AG04450 (cell line): ENCODE results near the gene DRC7. TPM values are rescaled to one million over a fixed set of nuclear protein-coding genes. Genes with fewer than 3 reads are reported as not detected.

ENCODE experiments used
- CTCF ChIA-PET: fragments of 300-600, 350-600 bp; formaldehyde crosslinking; extraction: SDS; loops from one replicate; lab custom pipeline; 2022; ENCODE audit warnings: antibody characterized with exemption, inconsistent platforms; lab: Charles Lee
- POLR2A ChIA-PET: fragments of 350-600 bp; formaldehyde crosslinking; extraction: SDS; loops from one replicate; lab custom pipeline; 2021; ENCODE audit warnings: antibody characterized with exemption, inconsistent platforms; lab: Yijun Ruan, JAX
- DNase-seq: peaks from one replicate; pipeline ENCODE4 v3.0.0-alpha.2; 2011; ENCODE audit warnings: low read depth, low spot score
- H3K27ac ChIP-seq: one replicate; pipeline ENCODE4 v1.5.1; 2012; ENCODE audit warnings: low read depth, low read length, control low read depth
- H3K27me3 ChIP-seq: one replicate; pipeline ENCODE4 v1.6.0; 2012; ENCODE audit warnings: low read length; ENCODE audit not compliant: control insufficient read depth, insufficient read depth
- H3K4me3 ChIP-seq: 2 replicates; pipeline ENCODE4 v1.5.1; 2011; ENCODE audit warnings: mild to moderate bottlenecking, low read depth, low read length, control low read depth
- H3K9me3 ChIP-seq: 2 replicates; pipeline ENCODE4 v1.5.1; 2012; ENCODE audit warnings: low read length; ENCODE audit not compliant: control insufficient read depth, insufficient read depth
- polyA plus RNA-seq: library from polyadenylated mRNA; depleted of rRNA; stranded (reverse); fragments of >200 nt; gene quantifications from 2 replicates; pipeline ENCODE4 v1.2.3, GENCODE V29; 2011
- TF ChIP-seq, protein P1 (sequence below): IDR thresholded peaks from 2 replicates; pipeline ENCODE4 v1.5.1; 2011; ENCODE audit warnings: low read depth, low read length, control low read depth, inconsistent platforms

Gene DRC7
- polyA plus RNA-seq, 1 experiment: not detected

GRCh38 chr16:57749101-57749692 is 54.6 kb downstream of the DRC7 start:
- TF ChIP-seq, protein P1, sequence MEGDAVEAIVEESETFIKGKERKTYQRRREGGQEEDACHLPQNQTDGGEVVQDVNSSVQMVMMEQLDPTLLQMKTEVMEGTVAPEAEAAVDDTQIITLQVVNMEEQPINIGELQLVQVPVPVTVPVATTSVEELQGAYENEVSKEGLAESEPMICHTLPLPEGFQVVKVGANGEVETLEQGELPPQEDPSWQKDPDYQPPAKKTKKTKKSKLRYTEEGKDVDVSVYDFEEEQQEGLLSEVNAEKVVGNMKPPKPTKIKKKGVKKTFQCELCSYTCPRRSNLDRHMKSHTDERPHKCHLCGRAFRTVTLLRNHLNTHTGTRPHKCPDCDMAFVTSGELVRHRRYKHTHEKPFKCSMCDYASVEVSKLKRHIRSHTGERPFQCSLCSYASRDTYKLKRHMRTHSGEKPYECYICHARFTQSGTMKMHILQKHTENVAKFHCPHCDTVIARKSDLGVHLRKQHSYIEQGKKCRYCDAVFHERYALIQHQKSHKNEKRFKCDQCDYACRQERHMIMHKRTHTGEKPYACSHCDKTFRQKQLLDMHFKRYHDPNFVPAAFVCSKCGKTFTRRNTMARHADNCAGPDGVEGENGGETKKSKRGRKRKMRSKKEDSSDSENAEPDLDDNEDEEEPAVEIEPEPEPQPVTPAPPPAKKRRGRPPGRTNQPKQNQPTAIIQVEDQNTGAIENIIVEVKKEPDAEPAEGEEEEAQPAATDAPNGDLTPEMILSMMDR: no peak
- no peak overlapping the region for H3K27ac ChIP-seq
- H3K4me3 ChIP-seq: no peak overlapping the region
- H3K27me3 ChIP-seq: no peaks in the 10 kb centered on the region
- H3K9me3 ChIP-seq: no peaks in the 10 kb centered on the region
- CTCF ChIA-PET: no interaction called here
- POLR2A ChIA-PET: no interaction called here
- no peak for DNase-seq

DNA sequence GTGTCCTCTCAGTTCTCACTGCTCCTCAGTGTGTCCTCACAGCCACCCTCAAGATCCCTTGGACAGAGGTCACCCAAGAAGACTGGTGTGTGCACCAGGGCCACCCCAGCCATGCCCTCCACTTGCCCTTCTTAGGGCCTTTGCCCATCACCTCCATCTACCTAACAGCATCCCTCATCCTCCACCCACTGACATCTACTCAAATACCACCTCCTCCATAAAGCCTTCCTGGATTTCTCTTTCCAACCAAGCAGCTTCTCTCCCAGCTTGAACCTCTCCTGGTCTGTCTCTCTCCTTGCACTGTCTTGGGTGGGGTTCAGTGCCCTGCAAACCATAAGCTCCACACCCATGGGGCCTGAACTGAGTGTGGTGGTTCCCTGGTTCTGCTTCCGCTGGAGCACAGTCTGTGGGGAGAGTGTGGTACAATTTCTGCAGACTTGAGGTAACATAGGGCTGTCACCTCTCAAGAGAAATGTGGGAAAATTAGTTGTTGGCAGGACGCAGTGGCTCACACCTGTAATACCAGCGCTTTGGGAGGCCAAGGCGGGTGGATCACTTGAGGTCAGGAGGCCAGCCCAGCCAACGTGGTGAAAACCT is 55.3 kb downstream of the DRC7 start:
- H3K9me3 ChIP-seq: no peaks in the 10 kb centered on the region; the same call in 1 of the 2 replicates
- CTCF ChIA-PET: no interaction called here
- H3K4me3 ChIP-seq: no peak overlapping the region
- no peaks in the 10 kb centered on the region for H3K27me3 ChIP-seq
- POLR2A ChIA-PET: no interaction called here
- DNase-seq: no peak
- no peak overlapping the region for H3K27ac ChIP-seq
- TF ChIP-seq, protein P1: no peak

GRCh38 chr16:57750796-57751538 is 56.4 kb downstream of the DRC7 start:
- Histone ChIP-seq H3K4me3 (no peak overlapping the region), H3K9me3 (no peaks in the 10 kb centered on the region; the same call in 1 of the 2 replicates), H3K27me3 (no peaks in the 10 kb centered on the region), H3K27ac (no peak overlapping the region)
- TF ChIP-seq, protein P1: no peak
- CTCF ChIA-PET: interaction anchor here (1.0 kb wide), 1 partner anchor 112 kb away, joined by 3 read pairs; no protein-coding TSS in a partner anchor
- DNase-seq: no peak
- POLR2A ChIA-PET: no interaction called here

GRCh38 chr16:57751539-57752202 is 57.1 kb downstream of the DRC7 start:
- Histone ChIP-seq H3K27ac (no peak overlapping the region), H3K9me3 (no peaks in the 10 kb centered on the region; the same call in 1 of the 2 replicates), H3K27me3 (no peaks in the 10 kb centered on the region), H3K4me3 (no peak overlapping the region)
- TF ChIP-seq, protein P1: no peak
- POLR2A ChIA-PET: no interaction called here
- CTCF ChIA-PET: interaction anchor here (1.0 kb wide), 1 partner anchor 112 kb away, joined by 3 read pairs; no protein-coding TSS in a partner anchor
- no peak for DNase-seq
